OCI-LY1 (cell line): Measurements from ENCODE around the gene TFPI.

Experiments used
- EZH2 ChIP-seq: fragments of 200-600 bp; sonication (generic), shearing (Covaris generic); IDR thresholded peaks from 2 replicates; pipeline ENCODE4 v1.8.0; 2017; ENCODE audit warnings: borderline replicate concordance, mixed run types, mild to moderate bottlenecking, antibody characterized with exemption, low read length, moderate library complexity, mixed read lengths
- TF ChIP-seq, protein P1 (sequence below): fragments of 200-600 bp; sonication (generic), shearing (Covaris generic); IDR thresholded peaks from 2 replicates; pipeline ENCODE4 v1.5.1; 2017; ENCODE audit warnings: mild to moderate bottlenecking, antibody characterized with exemption, low read length, moderate library complexity, mixed read lengths

- TF ChIP-seq, protein P1, sequence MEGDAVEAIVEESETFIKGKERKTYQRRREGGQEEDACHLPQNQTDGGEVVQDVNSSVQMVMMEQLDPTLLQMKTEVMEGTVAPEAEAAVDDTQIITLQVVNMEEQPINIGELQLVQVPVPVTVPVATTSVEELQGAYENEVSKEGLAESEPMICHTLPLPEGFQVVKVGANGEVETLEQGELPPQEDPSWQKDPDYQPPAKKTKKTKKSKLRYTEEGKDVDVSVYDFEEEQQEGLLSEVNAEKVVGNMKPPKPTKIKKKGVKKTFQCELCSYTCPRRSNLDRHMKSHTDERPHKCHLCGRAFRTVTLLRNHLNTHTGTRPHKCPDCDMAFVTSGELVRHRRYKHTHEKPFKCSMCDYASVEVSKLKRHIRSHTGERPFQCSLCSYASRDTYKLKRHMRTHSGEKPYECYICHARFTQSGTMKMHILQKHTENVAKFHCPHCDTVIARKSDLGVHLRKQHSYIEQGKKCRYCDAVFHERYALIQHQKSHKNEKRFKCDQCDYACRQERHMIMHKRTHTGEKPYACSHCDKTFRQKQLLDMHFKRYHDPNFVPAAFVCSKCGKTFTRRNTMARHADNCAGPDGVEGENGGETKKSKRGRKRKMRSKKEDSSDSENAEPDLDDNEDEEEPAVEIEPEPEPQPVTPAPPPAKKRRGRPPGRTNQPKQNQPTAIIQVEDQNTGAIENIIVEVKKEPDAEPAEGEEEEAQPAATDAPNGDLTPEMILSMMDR, result no peak
- TF ChIP-seq EZH2, result no peak
These were observed 5.0 kb downstream of the TFPI start for GRCh38 chr2:187549193-187549592.
